ENCODE data around the gene TNK2. TPM values are rescaled to one million over a fixed set of nuclear protein-coding genes. Genes with fewer than 3 reads are reported as not detected.
A peak's percentile ranks its signal among the peaks of the same experiment; 100 is the strongest.

The TNK2 gene
- total RNA-seq, 2 experiments from 2014 or later, result 110 to 127 TPM

DNA sequence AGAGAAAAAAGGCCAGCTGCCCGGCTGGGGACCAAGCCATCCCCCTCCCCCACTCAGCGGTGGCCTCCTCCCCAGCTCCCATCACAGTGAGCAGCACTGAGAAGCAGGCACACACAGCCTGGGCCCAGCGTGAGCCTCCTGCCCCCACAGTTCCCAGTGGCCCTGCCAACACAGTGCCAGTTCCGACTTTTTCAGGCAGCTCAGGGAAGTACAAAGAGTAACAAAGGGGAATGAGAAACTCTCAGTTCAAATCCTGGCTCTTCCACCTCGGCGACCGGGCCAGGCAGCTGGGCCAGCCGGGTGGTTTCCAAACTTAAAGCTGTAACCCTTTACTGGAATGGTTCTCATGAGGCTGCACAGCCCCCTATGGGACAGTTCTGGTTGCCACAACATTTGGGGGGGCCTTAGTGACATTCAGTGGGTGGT lies 18.5 kb downstream of the TNK2 start:
- no peaks in the 10 kb centered on the region for H3K27me3 Mint-ChIP-seq (ENCODE audit: low read depth)
- CTCF ChIA-PET, result interaction anchor here (0.5 to 4.2 kb wide), 4 partner anchors 25 to 565 kb away, joined by 3 to 17 read pairs (median 10); no protein-coding TSS in a partner anchor
- POLR2A ChIA-PET, result interaction anchor here (1.2 kb wide), 1 partner anchor 18 kb away, joined by 8 read pairs; the partner anchor contains the start of gene TNK2
- ATAC-seq (no peak), DNase-seq (no peak)
- no peaks in the 10 kb centered on the region for H3K9me3 Mint-ChIP-seq (ENCODE audit: insufficient read depth)
- H3K36me3 Mint-ChIP-seq (ENCODE audit: low read depth), result peaks cover 19% of the 10 kb centered on the region
- H3K27ac Mint-ChIP-seq, result no peak overlapping the region
- no peak overlapping the region for H3K4me3 Mint-ChIP-seq
- peaks cover 21% of the 10 kb centered on the region for H3K4me1 Mint-ChIP-seq (ENCODE audit: low read depth)

DNA sequence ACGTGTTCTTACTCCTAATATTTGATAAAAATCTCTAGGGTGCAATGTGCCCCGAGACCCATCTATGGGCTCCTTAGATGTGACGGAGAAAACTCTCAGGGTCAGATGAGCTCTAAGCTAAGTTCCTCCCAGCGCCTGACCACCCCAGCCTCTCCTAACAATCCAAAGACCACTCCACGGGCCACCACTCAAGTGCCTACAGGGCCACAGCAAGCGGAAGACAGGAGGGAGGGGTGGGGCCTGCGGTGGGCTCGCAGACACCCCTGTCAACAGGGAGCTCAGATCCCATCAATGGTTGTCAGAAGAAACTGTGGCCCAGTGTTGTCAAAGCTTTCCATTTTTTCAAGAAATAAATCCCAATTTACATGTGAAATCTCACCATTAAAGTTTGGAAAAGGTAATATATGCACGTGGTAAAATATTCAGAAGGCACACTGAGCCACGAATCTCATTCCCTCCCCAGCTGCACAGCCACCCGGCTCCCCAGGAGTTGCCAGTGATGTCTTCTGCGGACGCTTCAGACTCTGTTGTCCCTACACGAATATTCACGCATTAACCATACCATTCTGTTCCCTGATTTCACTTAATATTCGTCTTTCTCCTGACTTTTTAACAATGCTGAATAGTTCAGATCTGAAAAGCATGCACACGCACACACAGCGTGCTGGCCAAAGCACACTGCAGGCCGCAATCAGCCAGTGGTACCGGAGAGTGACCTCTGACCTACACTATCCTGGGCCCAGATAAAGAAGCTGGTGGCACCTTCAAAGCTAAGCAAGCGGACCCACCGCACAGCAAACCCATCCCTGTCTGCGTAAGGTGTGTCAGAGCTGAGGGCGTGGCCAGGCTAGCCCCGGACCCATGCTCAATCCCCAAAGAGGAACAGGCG lies 19.1 kb downstream of the TNK2 start:
- ATAC-seq (no peak), DNase-seq (no peak)
- no peaks in the 10 kb centered on the region for H3K9me3 Mint-ChIP-seq (ENCODE audit: insufficient read depth)
- ChIA-PET POLR2A (interaction anchor here (1.2 kb wide), 1 partner anchor 18 kb away, joined by 8 read pairs; the partner anchor contains the start of gene TNK2), CTCF (interaction anchor here (0.5 to 4.2 kb wide), 4 partner anchors 26 to 566 kb away, joined by 3 to 17 read pairs (median 10); no protein-coding TSS in a partner anchor)
- H3K27me3 Mint-ChIP-seq (ENCODE audit: low read depth), result no peaks in the 10 kb centered on the region
- peaks cover 21% of the 10 kb centered on the region for H3K36me3 Mint-ChIP-seq (ENCODE audit: low read depth)
- no peak overlapping the region for H3K27ac Mint-ChIP-seq
- peaks cover 15% of the 10 kb centered on the region for H3K4me1 Mint-ChIP-seq (ENCODE audit: low read depth)
- no peak overlapping the region for H3K4me3 Mint-ChIP-seq

DNA sequence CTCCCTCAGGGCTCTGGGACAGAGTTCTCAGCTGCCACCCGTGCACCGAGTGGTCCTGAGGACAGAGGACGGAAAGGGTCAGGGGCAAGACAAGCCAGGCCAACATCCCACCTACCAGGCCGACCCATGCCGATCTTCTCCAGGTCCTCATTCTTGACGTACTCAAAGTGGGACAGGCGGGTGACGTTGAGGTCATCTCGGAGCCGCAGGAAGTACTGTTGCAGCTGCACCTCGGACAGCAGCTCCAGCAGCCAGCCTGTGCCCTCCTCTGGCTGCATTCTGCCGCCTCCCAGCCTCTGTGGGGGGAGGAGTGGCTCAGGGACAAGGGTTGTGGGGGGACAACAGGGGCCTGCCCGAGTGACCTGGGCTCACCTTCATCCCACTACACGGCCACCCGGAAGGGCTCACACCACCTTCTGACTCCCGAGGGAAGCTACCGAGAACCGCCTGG lies 20.0 kb downstream of the TNK2 start:
- ATAC-seq (no peak), DNase-seq (no peak)
- Mint-ChIP-seq H3K4me3 (no peak overlapping the region), H3K9me3 (ENCODE audit: insufficient read depth) (no peaks in the 10 kb centered on the region), H3K27me3 (ENCODE audit: low read depth) (no peaks in the 10 kb centered on the region), H3K36me3 (ENCODE audit: low read depth) (peaks cover 26% of the 10 kb centered on the region), H3K4me1 (ENCODE audit: low read depth) (peaks cover 8% of the 10 kb centered on the region), H3K27ac (no peak overlapping the region)
- POLR2A ChIA-PET, result interaction anchor here (0.6 kb wide), 1 partner anchor 116 kb away, joined by 3 read pairs; no protein-coding TSS in a partner anchor
- CTCF ChIA-PET, result interaction anchor here (2.1 to 4.2 kb wide), 3 partner anchors 27 to 32 kb away, joined by 7 to 17 read pairs (median 14); no protein-coding TSS in a partner anchor

DNA sequence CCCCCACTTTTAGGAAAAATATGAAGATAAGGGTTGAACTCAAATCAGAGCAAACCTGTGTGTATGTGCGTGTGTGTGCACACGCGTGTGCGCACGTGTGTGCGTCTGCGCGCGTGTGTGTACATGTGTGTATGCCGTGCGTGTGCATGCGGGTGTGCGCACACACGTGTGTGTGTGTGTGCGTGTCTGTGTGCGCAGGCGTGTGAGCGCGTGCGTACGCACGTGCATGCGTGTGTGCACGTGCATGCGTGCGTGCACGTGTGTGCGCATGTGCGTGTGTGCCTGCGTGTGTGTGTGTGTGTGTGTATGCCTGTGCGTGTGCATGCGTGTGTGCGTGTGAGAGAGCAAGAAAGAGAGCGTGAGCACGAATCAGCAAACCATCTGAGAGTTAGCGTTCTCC lies 20.7 kb downstream of the TNK2 start:
- H3K27me3 Mint-ChIP-seq (ENCODE audit: low read depth), result no peaks in the 10 kb centered on the region
- ATAC-seq, result no peak
- peaks cover 28% of the 10 kb centered on the region for H3K36me3 Mint-ChIP-seq (ENCODE audit: low read depth)
- POLR2A ChIA-PET, result interaction anchor here (1.4 kb wide), 1 partner anchor 9 kb away, joined by 4 read pairs; no protein-coding TSS in a partner anchor
- peak overlapping the region; percentile 37 for H3K27ac Mint-ChIP-seq
- H3K9me3 Mint-ChIP-seq (ENCODE audit: insufficient read depth), result no peaks in the 10 kb centered on the region
- DNase-seq, result no peak
- H3K4me3 Mint-ChIP-seq, result no peak overlapping the region
- CTCF ChIA-PET, result interaction anchor here (1.2 to 4.2 kb wide), 2 partner anchors 27 to 28 kb away, joined by 4 to 17 read pairs; no protein-coding TSS in a partner anchor
- H3K4me1 Mint-ChIP-seq (ENCODE audit: low read depth), result peaks cover 8% of the 10 kb centered on the region

DNA sequence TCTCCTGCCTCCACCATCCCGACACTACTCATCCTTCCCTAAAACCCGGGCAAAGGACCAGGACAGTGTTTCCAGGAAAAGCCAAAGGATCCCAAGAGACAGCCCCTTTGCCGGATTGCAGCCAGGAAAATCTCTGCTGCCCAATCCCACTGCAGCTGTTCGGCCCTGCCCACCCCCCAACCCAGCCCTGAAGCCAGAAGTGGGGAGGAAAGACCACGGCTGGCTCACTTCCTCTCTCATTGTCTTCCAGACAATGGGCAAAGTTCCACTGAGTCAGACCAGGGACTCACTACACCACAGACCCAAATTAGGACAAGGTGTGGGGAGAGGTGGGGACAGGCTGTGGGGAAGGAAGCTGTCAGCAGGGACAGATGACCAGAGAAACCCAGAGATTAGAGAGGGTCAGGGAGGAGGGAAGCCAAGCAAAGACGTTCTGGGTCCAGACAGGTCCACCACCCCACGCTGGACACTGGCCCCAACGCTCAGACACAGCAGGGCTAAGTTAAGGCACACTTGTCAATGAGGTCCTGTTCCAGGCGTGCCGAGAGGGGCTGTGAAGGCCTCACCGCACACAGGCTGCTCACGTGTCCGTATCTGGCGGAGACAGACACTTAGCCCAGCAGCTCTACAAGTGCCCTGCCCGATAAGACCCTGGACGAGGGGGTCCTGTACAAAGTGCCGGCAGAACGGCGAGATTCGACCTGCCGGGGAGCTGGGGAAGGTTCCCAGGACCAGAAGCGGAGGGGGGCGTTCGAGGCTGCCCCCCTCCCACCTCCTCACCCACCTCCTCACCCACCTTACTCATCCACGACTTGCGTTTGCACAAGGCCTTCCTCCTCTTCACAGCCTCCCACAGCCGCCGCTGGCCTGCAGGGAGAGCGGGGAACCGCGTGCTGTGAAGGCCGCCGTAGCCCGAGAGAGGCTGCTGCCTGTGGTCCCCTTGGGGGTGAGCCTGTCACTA lies 21.9 kb downstream of the TNK2 start:
- no peaks in the 10 kb centered on the region for H3K9me3 Mint-ChIP-seq (ENCODE audit: insufficient read depth)
- no peak for ATAC-seq
- H3K27ac Mint-ChIP-seq, result no peak overlapping the region
- no peaks in the 10 kb centered on the region for H3K27me3 Mint-ChIP-seq (ENCODE audit: low read depth)
- H3K4me3 Mint-ChIP-seq, result no peak overlapping the region
- ChIA-PET POLR2A (interaction anchor here (1.4 kb wide), 1 partner anchor 10 kb away, joined by 4 read pairs; no protein-coding TSS in a partner anchor), CTCF (interaction anchor here (1.2 kb wide), 2 partner anchors 8 to 27 kb away, joined by 4 to 5 read pairs; no protein-coding TSS in a partner anchor)
- DNase-seq, result no peak
- H3K4me1 Mint-ChIP-seq (ENCODE audit: low read depth), result peaks cover 8% of the 10 kb centered on the region
- H3K36me3 Mint-ChIP-seq (ENCODE audit: low read depth), result peaks cover 30% of the 10 kb centered on the region

DNA sequence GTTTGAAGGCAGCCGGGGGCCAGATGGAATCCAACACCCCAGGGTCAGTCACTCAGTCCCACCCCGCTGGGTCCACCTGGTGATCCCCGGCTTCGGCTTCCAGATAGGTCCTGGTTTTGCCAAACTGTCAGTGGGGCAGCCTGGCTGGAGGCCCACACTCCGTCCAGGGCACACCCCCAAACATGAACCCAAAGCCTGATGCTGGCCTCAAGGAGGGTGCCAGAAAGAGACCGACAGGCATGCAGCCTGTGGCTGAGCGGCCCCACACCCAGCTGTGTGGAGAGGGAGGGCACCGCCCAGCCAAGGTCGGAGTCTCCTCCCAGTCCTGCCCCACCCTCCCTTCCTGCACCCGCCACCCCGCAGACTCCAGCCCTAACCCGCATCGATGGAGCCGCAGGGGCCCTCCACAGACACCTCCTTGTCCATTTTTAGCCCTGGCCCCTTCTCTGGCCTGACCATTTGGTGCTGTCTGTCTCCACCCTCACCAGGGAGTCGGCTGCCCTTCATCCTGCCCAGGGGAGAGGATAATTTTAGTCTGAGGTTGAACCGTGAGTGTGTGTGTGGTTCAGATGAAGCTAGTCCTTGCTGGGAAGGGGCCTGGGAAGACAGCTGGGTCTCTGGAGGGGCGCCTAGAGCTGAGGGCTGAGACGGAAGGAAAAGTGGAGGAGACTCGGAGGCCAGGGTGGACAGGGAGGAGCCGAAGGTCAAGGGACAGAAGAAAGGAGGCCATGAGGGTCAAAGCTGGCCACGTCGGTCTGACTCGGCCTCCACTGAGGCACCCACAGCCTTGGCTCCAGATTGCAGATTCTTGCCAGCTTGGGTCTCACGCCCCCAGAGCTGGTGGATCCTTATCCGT lies 23.1 kb downstream of the TNK2 start:
- Mint-ChIP-seq H3K4me3 (no peak overlapping the region), H3K27me3 (ENCODE audit: low read depth) (no peaks in the 10 kb centered on the region), H3K36me3 (ENCODE audit: low read depth) (peaks cover 30% of the 10 kb centered on the region), H3K9me3 (ENCODE audit: insufficient read depth) (no peaks in the 10 kb centered on the region), H3K27ac (no peak overlapping the region), H3K4me1 (ENCODE audit: low read depth) (peaks cover 8% of the 10 kb centered on the region)
- no peak for DNase-seq
- ATAC-seq, result no peak
- ChIA-PET CTCF (interaction anchor here (1.2 kb wide), 1 partner anchor 10 kb away, joined by 5 read pairs; no protein-coding TSS in a partner anchor), POLR2A (no interaction called here)

DNA sequence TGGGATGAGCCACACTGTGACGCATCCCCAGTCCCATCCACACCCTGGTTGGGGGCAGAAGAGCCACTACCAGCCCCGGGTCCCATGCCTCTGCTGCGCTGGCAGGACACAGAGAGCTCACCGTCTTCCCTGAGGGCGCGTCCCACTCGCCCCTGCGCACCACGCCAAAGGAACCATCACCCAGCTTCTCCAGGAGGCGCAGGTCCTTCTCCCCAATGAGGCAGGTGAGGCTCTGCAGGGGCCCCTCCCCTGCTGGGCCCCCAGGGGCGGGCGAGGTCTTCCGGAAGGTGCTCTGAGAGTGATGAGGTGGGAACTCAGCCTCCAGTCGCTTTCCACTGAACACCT lies 23.7 kb downstream of the TNK2 start:
- Mint-ChIP-seq H3K36me3 (ENCODE audit: low read depth) (peaks cover 30% of the 10 kb centered on the region), H3K4me1 (ENCODE audit: low read depth) (peaks cover 8% of the 10 kb centered on the region), H3K27ac (no peak overlapping the region), H3K4me3 (no peak overlapping the region), H3K9me3 (ENCODE audit: insufficient read depth) (no peaks in the 10 kb centered on the region), H3K27me3 (ENCODE audit: low read depth) (no peaks in the 10 kb centered on the region)
- CTCF ChIA-PET, result interaction anchor here (2.5 kb wide), 1 partner anchor 10 kb away, joined by 12 read pairs; no protein-coding TSS in a partner anchor
- POLR2A ChIA-PET, result no interaction called here
- DNase-seq (no peak), ATAC-seq (no peak)

DNA sequence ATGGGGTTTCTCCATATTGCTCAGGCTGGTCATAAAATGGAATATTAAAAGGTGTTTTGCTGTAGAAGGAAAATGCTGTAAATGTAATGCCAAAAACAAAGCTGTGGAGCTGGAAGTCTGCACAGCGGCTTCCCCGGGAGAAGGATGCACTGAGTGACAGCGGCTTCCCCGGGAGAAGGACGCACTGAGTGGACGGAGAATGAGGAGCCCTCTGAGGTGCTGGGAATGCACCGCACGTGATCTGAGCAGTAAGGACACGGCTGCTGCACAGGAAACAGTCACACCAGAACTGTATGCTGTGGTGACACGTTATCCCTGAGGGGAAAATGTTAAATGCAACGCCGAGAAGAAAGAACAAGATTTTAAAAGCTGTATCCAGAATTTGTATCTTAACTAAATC lies 24.6 kb downstream of the TNK2 start:
- peaks cover 35% of the 10 kb centered on the region for H3K36me3 Mint-ChIP-seq (ENCODE audit: low read depth)
- POLR2A ChIA-PET, result no interaction called here
- CTCF ChIA-PET, result interaction anchor here (2.5 kb wide), 1 partner anchor 11 kb away, joined by 12 read pairs; no protein-coding TSS in a partner anchor

DNA sequence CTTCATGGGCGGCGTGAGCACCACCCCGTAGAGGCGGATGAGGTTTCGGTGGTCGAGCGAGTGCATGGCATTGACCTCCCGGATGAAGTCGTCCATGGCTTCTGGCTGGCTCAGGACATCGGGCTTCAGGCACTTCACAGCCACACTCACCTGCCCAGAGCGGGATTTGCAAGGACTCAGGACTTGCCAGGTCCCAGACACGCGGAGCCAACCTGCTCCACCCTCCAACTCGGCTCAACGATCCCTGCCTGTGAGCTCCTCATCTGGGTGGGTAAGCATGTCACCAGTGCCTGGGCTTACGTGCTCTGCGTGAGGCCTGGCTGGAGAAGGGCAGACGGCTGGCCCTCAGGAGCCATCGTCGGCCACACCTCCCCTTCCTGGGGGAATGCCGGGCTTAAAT lies 25.2 kb downstream of the TNK2 start:
- ChIA-PET POLR2A (no interaction called here), CTCF (interaction anchor here (2.5 kb wide), 1 partner anchor 11 kb away, joined by 12 read pairs; no protein-coding TSS in a partner anchor)
- H3K9me3 Mint-ChIP-seq (ENCODE audit: insufficient read depth), result no peaks in the 10 kb centered on the region
- H3K36me3 Mint-ChIP-seq (ENCODE audit: low read depth), result peaks cover 32% of the 10 kb centered on the region
- peaks cover 8% of the 10 kb centered on the region for H3K4me1 Mint-ChIP-seq (ENCODE audit: low read depth)
- H3K27me3 Mint-ChIP-seq (ENCODE audit: low read depth), result no peaks in the 10 kb centered on the region
- no peak overlapping the region for H3K27ac Mint-ChIP-seq
- no peak for ATAC-seq
- no peak overlapping the region for H3K4me3 Mint-ChIP-seq
- DNase-seq, result no peak

More for the DNA sequence above, 24.6 kb downstream of the TNK2 start:
- peaks cover 8% of the 10 kb centered on the region for H3K4me1 Mint-ChIP-seq (ENCODE audit: low read depth)
- H3K4me3 Mint-ChIP-seq, result no peak overlapping the region
- H3K27ac Mint-ChIP-seq, result no peak overlapping the region
- H3K9me3 Mint-ChIP-seq (ENCODE audit: insufficient read depth), result no peaks in the 10 kb centered on the region
- no peak for ATAC-seq
- no peak for DNase-seq
- H3K27me3 Mint-ChIP-seq (ENCODE audit: low read depth), result no peaks in the 10 kb centered on the region

DNA sequence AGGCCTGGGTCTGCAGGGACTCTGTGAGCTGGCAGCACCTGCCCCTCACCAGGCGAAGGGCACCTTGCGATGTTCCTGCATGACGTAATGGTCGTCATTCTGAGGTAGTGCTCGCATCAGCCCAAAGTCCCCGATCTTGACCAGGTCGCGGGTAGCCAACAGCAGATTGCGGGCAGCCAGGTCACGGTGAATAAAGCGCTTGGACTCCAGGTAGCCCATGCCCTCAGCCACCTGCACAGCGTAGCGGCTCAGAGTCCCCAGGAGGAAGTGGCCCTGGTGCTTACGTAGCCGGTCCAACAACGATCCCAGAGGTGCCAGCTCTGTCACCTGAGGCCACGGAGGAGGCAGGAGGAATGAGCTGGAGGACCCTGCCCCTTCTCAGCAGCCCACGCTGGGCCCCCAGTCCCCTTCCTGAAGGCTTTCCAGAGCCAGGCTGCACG lies 26.3 kb downstream of the TNK2 start:
- CTCF ChIA-PET, result no interaction called here
- H3K27me3 Mint-ChIP-seq (ENCODE audit: low read depth), result no peaks in the 10 kb centered on the region
- peaks cover 28% of the 10 kb centered on the region for H3K36me3 Mint-ChIP-seq (ENCODE audit: low read depth)
- no peak overlapping the region for H3K4me3 Mint-ChIP-seq
- DNase-seq, result no peak
- H3K27ac Mint-ChIP-seq, result no peak overlapping the region
- ATAC-seq, result no peak
- no peaks in the 10 kb centered on the region for H3K9me3 Mint-ChIP-seq (ENCODE audit: insufficient read depth)
- POLR2A ChIA-PET, result no interaction called here
- peaks cover 2% of the 10 kb centered on the region for H3K4me1 Mint-ChIP-seq (ENCODE audit: low read depth)

All from activated CD8-positive, alpha-beta T cell treated with anti-CD3 and anti-CD28 coated beads, Interleukin-2, amount 10 ng/mL, durations not matched to agents 7 days and 5 days (primary cell).